ENCODE data around the gene CTNNA3.

CTNNA3 gene

DNA sequence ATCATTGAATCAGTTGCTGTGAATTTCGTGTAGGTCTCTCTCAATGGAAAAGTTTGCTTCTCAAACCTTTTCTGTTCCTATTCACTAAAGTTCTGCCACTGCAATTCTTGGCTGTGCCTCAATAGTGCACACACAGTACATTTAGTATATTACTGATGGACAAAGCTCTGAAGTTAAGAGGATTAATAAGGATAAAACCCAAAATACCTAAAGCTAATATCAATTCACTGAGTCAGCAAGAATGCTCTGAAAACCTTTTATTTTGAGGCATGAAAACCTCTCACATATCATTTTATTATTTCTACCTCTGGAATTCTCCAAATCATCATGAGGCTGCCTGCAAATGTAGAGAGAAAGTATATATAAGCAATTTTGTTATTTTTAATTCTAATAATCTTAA is 1403.5 kb downstream of the CTNNA3 start:
- TF ChIP-seq, protein P1, sequence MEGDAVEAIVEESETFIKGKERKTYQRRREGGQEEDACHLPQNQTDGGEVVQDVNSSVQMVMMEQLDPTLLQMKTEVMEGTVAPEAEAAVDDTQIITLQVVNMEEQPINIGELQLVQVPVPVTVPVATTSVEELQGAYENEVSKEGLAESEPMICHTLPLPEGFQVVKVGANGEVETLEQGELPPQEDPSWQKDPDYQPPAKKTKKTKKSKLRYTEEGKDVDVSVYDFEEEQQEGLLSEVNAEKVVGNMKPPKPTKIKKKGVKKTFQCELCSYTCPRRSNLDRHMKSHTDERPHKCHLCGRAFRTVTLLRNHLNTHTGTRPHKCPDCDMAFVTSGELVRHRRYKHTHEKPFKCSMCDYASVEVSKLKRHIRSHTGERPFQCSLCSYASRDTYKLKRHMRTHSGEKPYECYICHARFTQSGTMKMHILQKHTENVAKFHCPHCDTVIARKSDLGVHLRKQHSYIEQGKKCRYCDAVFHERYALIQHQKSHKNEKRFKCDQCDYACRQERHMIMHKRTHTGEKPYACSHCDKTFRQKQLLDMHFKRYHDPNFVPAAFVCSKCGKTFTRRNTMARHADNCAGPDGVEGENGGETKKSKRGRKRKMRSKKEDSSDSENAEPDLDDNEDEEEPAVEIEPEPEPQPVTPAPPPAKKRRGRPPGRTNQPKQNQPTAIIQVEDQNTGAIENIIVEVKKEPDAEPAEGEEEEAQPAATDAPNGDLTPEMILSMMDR (conservative IDR thresholded peaks at IDR 0.05; ENCODE audit: low read length) = no peak
- no peak overlapping the region for H3K4me3 ChIP-seq (ENCODE audit: low read length)
- no peak for DNase-seq (ENCODE audit: low read depth)

DNA sequence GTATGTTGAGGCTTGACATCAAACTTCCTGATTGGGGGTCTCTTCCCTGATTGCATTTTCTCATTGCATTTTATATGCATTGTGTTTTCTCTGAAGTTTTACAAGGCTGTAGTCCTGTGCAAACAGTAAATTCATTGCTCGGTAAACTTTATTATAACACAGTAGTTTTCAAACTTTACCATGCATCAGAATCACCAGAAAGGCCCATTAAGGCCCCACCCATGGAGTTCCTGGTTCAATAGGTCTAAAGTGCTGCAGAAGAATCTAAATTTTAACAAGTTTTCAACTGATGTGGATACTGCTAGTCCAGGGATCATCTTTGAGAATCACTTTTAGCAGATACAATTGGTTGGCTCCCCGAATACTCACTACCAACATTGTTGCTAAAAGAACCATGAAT is 1404.9 kb downstream of the CTNNA3 start:
- TF ChIP-seq, protein P1 (conservative IDR thresholded peaks at IDR 0.05; ENCODE audit: low read length) = no peak
- no peak overlapping the region for H3K4me3 ChIP-seq (ENCODE audit: low read length)
- no peak for DNase-seq (ENCODE audit: low read depth)

DNA sequence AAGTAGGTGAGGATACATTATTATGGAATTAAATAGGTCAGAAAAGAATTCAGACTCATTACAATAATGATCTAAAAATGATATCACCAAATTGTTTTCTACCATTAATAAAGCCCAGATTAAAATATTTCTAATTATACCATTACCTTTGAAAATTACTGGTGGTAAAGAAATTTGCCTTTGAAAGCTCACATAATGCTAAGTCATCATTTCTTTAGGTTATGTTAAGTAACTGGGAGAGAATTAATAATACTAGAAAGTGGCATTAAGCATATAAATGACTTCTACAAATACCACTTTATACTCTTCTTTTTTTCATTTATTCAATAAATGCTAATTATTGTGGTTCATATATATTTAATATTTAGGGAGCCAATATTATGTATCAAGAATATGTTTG is 1411.4 kb downstream of the CTNNA3 start:
- no peak for DNase-seq (ENCODE audit: low read depth)
- no peak overlapping the region for H3K4me3 ChIP-seq (ENCODE audit: low read length)
- TF ChIP-seq, protein P1 (conservative IDR thresholded peaks at IDR 0.05; ENCODE audit: low read length) = no peak

DNA sequence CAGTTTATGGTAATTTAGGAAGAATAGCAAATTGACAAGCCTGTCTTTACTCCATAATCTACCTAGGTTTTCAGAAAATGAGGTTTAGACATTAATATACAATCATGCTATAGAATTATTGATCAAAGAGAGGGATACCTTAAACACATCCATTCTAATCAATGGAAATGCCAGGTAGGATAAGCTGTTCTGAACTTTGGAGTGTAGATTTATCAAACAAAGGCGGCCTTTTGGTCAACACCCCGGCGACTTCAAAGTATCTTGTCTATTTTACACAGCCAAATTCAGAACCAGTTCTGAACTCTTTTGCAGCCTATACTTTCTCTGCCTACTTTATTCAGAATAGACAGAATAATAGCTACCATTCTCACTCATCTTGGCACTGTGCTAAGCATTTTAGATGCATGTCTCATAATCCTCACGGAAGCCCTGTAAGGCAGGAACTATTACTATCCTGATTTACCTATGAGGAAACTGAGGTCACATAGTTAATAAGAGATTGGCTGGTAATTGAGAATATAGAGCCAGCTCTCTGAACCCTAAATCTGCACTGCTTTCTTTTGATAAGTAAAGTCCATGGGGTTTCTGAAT is 1412.0 kb downstream of the CTNNA3 start:
- TF ChIP-seq, protein P1 (conservative IDR thresholded peaks at IDR 0.05; ENCODE audit: low read length) = no peak
- no peak for DNase-seq (ENCODE audit: low read depth)

GRCh38 chr10:66283064-66283463 is 1412.9 kb downstream of the CTNNA3 start:
- TF ChIP-seq, protein P1 (conservative IDR thresholded peaks at IDR 0.05; ENCODE audit: low read length) = no peak
- DNase-seq (ENCODE audit: low read depth) = no peak
- no peak overlapping the region for H3K4me3 ChIP-seq (ENCODE audit: low read length)

More for the DNA sequence above, 1412.0 kb downstream of the CTNNA3 start:
- no peak overlapping the region for H3K4me3 ChIP-seq (ENCODE audit: low read length)

DNA sequence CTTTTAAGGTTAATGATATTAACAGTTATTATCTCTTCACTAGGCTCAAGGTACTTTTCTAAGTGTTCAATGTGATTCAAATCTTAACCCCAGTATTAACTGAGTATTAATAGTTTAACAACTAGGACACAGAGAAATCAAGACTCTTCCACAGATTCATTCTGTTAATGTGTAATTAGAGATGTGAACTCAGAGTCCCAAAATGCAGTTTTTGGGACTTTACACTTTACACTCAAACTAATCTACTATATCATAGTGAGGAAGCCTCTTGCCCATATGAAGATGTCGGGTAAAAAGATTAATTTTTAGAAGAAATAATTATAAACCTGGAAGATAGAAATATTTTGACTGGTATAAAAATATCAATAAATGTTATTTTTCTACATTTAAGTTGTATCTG is 1414.7 kb downstream of the CTNNA3 start:
- no peak overlapping the region for H3K4me3 ChIP-seq (ENCODE audit: low read length)
- TF ChIP-seq, protein P1 (conservative IDR thresholded peaks at IDR 0.05; ENCODE audit: low read length) = no peak
- no peak for DNase-seq (ENCODE audit: low read depth)

- TF ChIP-seq, protein P1 (conservative IDR thresholded peaks at IDR 0.05; ENCODE audit: low read length) = no peak
- no peak overlapping the region for H3K4me3 ChIP-seq (ENCODE audit: low read length)
- DNase-seq (ENCODE audit: low read depth) = no peak
Measured at GRCh38 chr10:66277481-66277880, 1418.5 kb downstream of the CTNNA3 start.
